ENCODE results near the gene HMCN2. TPM values are rescaled to one million over a fixed set of nuclear protein-coding genes. Genes with fewer than 3 reads are reported as not detected.
"Not testable (repeated sequence)": the region's sequence is repeated elsewhere in the genome, so short reads cannot be mapped to it uniquely, and the experiment has no call there.

HMCN2 gene
- total RNA-seq, 1 experiment from 2014 or later = 15.7 TPM

DNA sequence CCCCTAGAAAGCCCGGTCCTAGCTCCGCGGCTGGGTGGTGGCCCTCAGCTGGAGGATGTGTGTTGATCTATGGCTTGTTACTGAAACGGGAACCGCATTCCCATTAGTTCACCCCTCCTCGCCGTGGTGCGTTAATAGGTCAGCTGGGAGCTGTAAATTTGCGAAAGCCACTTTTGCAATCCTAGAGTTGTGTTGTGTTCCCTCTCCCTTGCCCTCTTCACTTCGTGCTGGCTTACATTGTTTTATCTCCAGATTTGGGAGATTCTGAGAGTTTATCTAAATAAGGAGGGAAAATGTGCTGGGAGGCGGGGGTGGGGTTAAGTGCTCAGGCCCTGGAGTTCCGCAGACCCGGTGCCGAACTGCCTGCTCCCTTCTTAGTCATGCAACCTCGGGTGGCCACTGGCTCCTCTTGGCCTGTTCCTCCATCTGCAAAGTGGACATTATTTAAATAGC is 62.8 kb downstream of the HMCN2 start:
- DNase-seq (ENCODE audit: low read depth) = peak; percentile 23

GRCh38 chr9:130329061-130329460 is 63.5 kb downstream of the HMCN2 start:
- no peak for DNase-seq (ENCODE audit: low read depth)

DNA sequence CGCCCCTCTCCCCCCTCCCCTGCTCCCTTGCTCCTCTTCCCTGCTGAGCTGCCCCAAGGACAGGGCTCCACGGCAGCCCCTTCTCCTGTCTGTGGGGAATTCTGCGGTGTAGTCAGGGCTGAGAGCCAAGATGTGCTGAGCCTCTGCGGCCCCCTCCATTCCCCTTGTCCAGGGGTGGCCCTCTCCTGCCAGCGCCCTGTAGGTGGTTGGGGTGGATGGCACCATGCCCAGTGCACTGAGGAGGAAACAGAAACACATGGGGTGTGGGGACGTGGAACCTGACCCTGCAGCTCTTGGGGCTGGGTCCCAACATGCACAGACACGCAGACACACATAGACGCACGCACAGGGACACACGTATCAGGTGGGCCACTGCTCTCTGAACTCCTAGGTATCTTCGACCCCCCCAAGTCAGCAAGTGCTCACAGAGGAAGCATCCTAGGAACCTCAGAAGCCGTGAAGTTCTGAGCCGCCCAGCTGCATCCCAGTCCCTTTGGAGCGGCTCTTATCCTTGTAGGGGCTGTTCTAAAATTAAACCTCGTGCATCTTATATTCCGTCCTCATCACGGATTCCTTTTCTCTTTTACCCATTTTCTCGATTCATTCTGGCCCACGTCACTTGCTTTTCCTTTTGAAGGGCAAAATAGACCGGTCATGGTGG is 64.8 kb downstream of the HMCN2 start:
- DNase-seq (ENCODE audit: low read depth) = no peak

- no peak for DNase-seq (ENCODE audit: low read depth)
These were observed 65.5 kb downstream of the HMCN2 start for GRCh38 chr9:130331061-130331460.

- peak; percentile 80 for DNase-seq (ENCODE audit: low read depth)
These were observed 66.0 kb downstream of the HMCN2 start for GRCh38 chr9:130331573-130331972.

DNA sequence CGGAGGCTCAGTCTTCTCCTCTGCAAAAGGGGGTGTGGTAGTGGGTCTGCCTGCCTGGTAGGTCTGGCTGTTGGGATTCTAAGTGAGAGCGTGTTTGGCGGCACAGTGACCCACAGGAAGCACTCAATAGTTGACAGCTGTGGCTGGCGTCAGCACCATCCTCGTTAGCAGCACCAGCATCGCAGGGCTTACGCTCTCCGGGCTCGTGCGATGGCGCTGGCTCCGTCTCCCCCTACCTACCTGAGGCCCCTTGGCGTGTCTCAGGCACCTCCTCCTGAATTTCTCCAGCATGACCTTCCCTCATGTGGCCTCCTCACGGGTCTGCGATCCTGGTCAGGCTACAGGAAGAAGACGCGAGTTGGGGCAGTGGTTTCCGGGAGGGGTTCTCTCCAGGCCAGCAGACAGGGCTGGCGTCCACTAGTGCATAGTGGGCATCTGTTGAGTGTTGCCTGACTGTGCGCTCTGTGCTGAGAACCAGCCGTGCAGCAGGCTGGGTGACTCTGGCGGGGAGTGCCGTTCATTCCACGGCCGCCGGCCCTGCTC is 66.9 kb downstream of the HMCN2 start:
- no peak for DNase-seq (ENCODE audit: low read depth)

GRCh38 chr9:130333041-130333711 is 67.6 kb downstream of the HMCN2 start:
- no peak for DNase-seq (ENCODE audit: low read depth)

GRCh38 chr9:130333712-130334062 is 68.1 kb downstream of the HMCN2 start:
- no peak for DNase-seq (ENCODE audit: low read depth)

- DNase-seq (ENCODE audit: low read depth) = no peak
These were observed 69.4 kb downstream of the HMCN2 start for GRCh38 chr9:130334915-130335314.

DNA sequence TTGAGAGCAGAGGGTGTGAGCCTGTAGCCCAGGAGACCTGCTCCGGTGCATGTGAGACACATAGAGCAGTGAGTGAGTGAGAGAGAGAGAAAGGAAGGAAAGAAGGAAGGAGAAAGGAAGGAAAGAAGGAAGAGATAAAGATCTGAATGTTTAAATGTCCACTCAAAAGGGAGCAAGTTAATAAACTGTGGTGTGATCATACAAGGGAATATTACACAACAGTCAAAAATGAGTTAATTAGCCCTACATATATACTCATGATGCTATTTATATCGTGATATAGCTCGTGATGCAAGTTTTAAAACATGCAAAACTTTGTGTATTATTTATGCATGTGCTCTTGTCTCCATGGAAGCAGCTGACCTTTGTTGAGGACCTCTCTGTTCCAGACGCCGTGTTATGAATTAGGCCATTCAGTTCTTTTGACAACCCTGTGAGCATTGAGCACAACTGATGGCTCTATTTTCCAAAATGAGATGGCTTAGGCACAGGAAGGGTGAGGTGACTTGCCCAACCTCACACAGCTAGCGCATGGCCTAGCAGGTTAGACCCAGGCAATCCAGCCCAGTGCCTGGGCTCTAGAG is 70.6 kb downstream of the HMCN2 start:
- no peak for DNase-seq (ENCODE audit: low read depth)

DNA sequence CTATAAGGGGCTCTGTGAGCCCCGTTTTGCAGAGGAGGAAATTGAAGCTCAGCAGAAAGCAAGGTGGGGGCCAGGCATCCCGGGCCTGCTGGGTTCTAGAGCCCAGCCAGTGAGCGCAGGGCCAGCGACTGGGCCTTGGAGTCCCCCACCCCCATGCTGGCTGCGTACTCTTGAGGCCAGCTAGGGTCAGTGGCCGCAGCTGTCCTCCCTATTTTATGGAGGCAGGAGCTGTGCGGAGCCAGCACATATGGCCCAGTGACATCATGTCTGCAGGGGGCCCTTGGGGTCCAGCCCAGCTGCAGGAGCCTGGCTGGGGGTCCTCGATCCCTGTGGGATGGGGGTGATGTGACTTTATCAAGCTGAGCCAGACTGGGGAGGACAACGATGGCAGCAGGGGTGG is 71.3 kb downstream of the HMCN2 start:
- no peak for DNase-seq (ENCODE audit: low read depth)

- DNase-seq (ENCODE audit: low read depth) = no peak
These were observed 71.8 kb downstream of the HMCN2 start for GRCh38 chr9:130337318-130337717.

- DNase-seq (ENCODE audit: low read depth) = no peak
These were observed 72.3 kb downstream of the HMCN2 start for GRCh38 chr9:130337784-130338380.

GRCh38 chr9:130338891-130339290 is 73.3 kb downstream of the HMCN2 start:
- not testable (repeated sequence) for DNase-seq (ENCODE audit: low read depth)

- no peak for DNase-seq (ENCODE audit: low read depth)
These were observed 73.7 kb downstream of the HMCN2 start for GRCh38 chr9:130339306-130339705.

DNA sequence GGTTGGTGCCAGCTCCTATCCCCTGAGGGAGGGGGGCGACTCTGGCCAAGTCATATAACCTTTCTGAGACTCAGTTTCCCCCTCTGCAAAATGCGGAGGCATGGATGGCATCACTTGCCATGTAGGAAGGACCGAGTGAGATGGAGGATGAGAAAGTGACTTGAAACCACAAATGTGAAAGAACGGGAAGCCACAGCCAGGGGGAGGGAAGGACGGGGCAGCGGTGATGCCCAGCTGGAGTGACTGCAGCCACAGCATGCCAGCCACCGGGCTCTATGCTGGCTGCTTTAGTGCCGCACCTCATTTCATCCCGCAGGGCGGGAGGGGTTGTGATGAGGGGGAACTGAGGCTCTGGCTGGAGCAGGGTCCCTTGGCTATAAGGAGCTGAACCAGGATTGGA is 74.5 kb downstream of the HMCN2 start:
- DNase-seq (ENCODE audit: low read depth) = no peak

DNA sequence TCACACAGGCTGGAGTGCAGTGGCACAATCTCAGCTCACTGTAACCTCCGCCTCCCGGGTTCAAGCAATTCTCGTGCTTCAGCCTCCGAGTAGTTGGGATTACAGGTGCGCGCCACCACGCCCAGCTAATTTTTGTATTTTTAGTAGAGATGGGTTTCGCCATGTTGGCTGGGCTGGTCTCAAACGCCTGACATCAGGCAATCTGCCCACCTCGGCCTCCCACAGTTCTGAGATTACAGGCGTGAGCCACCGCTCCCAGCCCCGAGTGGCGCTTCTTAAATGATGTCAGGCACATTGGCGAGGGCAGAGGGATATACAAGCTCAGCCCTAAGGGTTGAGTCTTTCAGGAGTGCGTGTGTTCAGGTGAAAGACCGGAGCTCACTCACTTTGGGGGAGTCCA is 75.0 kb downstream of the HMCN2 start:
- DNase-seq (ENCODE audit: low read depth) = not testable (repeated sequence)

GRCh38 chr9:130341128-130341527 is 75.6 kb downstream of the HMCN2 start:
- no peak for DNase-seq (ENCODE audit: low read depth)

DNA sequence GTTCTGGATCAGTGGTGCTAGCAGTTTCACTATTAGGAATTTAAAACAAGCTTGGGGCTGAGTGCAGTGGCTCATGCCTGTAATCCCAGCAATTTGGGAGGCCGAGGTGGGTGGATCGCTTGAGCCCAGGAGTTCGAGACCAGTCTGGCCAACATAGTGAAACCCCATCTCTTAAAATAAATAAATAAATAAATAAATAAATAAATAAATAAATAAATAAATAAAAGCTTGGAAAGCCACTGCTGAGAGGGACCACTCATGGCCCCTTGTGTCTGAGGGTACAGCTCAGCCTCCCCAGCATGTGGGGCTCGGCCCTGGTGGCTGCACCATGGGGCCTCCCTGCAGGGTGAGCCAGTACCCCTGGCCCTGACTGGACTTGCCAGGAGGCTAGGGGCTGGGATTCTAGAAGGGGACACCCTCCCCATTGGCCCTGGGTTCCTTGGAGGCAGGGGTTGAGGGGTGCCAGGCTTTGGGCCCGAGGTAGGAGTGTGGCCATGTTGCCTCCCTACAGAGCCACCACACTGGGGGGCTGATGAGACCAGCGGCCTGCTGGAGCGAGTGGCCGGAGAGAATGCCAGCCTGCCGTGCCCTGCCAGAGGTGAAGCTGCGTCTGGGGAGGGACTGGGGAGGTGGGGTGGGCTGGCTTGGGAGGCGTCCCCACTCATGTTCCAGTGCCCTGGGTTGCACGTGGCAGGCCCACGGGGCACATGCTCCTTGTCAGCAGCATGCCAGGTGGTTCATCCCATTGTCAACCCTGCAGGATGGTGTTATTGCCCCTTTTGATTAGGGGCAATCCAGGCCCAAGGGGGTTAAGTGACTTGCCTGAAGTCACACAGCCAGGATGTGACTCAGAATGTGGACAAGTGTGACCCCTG is 76.5 kb downstream of the HMCN2 start:
- DNase-seq (ENCODE audit: low read depth) = no peak

GRCh38 chr9:130342714-130343085 is 77.1 kb downstream of the HMCN2 start:
- no peak for DNase-seq (ENCODE audit: low read depth)

- no peak for DNase-seq (ENCODE audit: low read depth)
These were observed 77.9 kb downstream of the HMCN2 start for GRCh38 chr9:130343445-130343918.

Data from LHCN-M2 (cell line).